Ascending aorta (tissue), 2 donors: Measurements from ENCODE around the gene SMYD1. TPM values are rescaled to one million over a fixed set of nuclear protein-coding genes. Genes with fewer than 3 reads are reported as not detected.

ENCODE experiments used
- DNase-seq, 2 donors: peaks; one replicate each; pipeline ENCODE4 v3.0.0-alpha.2; 2019; ENCODE audit warnings: low spot score in 2 of 2
- H3K27ac ChIP-seq, 2 donors: fragments of 200-600 bp; sonication (generic); one replicate each; pipeline ENCODE4 v1.5.1; 2016 to 2017; ENCODE audit warnings: mild to moderate bottlenecking in 1 of 2
- H3K27me3 ChIP-seq: fragments of 200-600 bp; sonication (generic); one replicate; pipeline ENCODE4 v1.5.1; 2017
- H3K36me3 ChIP-seq, 2 donors: fragments of 200-600 bp; sonication (generic); one replicate each; pipeline ENCODE4 v1.5.1; 2016
- H3K4me1 ChIP-seq, 2 donors: fragments of 200-600 bp; sonication (generic); one replicate each; pipeline ENCODE4 v1.5.1; 2016 to 2017; ENCODE audit warnings: mild to moderate bottlenecking in 1 of 2
- H3K4me3 ChIP-seq, 2 donors: fragments of 200-600 bp; sonication (generic); one replicate each; pipeline ENCODE4 v1.5.1; 2016 to 2017; ENCODE audit warnings: mild to moderate bottlenecking in 1 of 2
- H3K9me3 ChIP-seq, 2 donors: fragments of 200-600 bp; sonication (generic); one replicate each; pipeline ENCODE4 v1.5.1; 2016
- intact Hi-C: fragments of 100-400 bp; cut with DNase I; formaldehyde crosslinking; loops from one replicate; pipeline ENCODE4 v1.15.1; 2023
- total RNA-seq: library from RNA; depleted of rRNA; stranded (reverse); fragments of >200 nt; gene quantifications from one replicate; pipeline ENCODE4 v1.1.0, GENCODE V29; 2016
- TF ChIP-seq, protein P1 (sequence below), 3 experiments: fragments of 200-600 bp in 2 of 3; fragments of 450-650 bp in 1 of 3; sonication (generic) in 2 of 3; IDR thresholded peaks; one replicate each; pipeline ENCODE4 v1.5.1; 2016 to 2019; ENCODE audit warnings: antibody characterized with exemption in 3 of 3, mild to moderate bottlenecking in 1 of 3, moderate library complexity in 1 of 3

The SMYD1 gene
- total RNA-seq, 1 donor from 2014 or later: not detected

DNA sequence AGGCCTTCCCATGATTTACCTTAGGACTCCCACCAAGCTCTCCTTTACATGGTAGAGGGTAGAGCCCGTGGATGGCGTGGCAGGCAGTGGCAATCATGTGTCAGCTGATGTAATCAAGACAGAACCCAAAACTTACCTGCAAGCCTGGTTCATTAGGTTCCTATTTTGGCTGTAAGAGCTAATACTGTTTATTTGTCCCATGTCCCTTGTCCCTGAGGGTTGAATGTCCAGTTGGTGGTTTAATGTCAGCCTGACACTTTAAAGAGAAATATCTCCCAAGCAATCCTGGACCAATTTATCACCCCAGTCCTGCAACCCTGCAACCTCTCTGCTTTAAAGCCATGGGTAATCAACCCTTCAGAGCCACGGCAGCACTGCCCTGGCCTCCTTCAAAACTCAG, 66.2 kb downstream of the SMYD1 start:
- Histone ChIP-seq H3K9me3 (peaks cover 0 to 6% of the 10 kb centered on the region in 2 donors), H3K4me3 (no peak overlapping the region), H3K27ac (no peak overlapping the region), H3K27me3 (no peaks in the 10 kb centered on the region), H3K36me3 (no peaks in the 10 kb centered on the region), H3K4me1 (no peaks in the 10 kb centered on the region)
- DNase-seq: no peak
- TF ChIP-seq, protein P1, sequence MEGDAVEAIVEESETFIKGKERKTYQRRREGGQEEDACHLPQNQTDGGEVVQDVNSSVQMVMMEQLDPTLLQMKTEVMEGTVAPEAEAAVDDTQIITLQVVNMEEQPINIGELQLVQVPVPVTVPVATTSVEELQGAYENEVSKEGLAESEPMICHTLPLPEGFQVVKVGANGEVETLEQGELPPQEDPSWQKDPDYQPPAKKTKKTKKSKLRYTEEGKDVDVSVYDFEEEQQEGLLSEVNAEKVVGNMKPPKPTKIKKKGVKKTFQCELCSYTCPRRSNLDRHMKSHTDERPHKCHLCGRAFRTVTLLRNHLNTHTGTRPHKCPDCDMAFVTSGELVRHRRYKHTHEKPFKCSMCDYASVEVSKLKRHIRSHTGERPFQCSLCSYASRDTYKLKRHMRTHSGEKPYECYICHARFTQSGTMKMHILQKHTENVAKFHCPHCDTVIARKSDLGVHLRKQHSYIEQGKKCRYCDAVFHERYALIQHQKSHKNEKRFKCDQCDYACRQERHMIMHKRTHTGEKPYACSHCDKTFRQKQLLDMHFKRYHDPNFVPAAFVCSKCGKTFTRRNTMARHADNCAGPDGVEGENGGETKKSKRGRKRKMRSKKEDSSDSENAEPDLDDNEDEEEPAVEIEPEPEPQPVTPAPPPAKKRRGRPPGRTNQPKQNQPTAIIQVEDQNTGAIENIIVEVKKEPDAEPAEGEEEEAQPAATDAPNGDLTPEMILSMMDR (IDR thresholded peaks at IDR 0.05): no peak
- intact Hi-C loops: no loop called here

DNA sequence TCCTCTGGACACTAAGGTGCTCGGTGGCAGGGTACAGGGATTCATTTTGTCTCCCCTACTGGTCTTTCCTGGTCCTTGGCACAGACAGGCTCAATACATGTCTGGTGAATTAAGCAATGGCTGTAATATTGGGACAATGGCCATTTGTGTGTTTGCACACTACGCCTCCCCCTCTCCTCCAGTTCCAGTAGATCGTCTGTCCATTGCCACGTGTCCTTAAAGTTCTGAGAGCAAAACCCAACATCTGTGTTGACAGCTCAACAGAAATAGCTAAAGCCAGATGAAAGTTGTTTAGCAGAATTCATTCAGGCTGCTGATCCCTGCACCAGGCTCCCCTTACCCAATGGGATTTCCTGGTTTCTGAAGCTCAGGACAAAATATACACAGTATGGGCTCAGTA, 69.2 kb downstream of the SMYD1 start:
- H3K36me3 ChIP-seq: no peaks in the 10 kb centered on the region
- H3K27ac ChIP-seq: no peak overlapping the region
- TF ChIP-seq, protein P1 (IDR thresholded peaks at IDR 0.05): no peak
- intact Hi-C loops: no loop called here
- no peaks in the 10 kb centered on the region for H3K27me3 ChIP-seq
- no peak overlapping the region for H3K4me3 ChIP-seq
- peaks cover 0 to 8% of the 10 kb centered on the region in 2 donors for H3K9me3 ChIP-seq
- no peaks in the 10 kb centered on the region for H3K4me1 ChIP-seq
- no peak for DNase-seq

DNA sequence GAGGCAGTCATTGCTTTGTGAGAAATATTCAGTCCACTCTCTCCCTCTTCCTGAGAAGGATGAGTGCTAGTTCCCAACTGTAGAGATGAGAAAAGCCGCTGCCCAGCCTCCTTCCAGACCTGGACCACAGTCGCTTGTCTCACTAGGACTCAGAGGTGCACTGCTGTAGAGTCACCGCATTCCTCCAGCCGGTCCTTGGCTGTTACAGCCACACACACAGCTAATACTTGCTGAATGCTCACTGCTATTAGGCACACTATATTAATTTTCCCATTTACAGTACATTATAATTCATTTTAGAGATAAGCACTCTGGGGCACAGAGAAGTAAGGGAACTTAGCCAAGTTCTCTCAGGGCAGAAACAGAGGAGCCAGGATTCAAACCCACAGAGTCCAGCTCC, 70.2 kb downstream of the SMYD1 start:
- no peaks in the 10 kb centered on the region for H3K4me1 ChIP-seq
- H3K36me3 ChIP-seq: no peaks in the 10 kb centered on the region
- no peaks in the 10 kb centered on the region for H3K27me3 ChIP-seq
- intact Hi-C loops: no loop called here
- no peak overlapping the region for H3K4me3 ChIP-seq
- TF ChIP-seq, protein P1 (IDR thresholded peaks at IDR 0.05): no peak
- no peak for DNase-seq
- H3K9me3 ChIP-seq: peaks cover 0 to 18% of the 10 kb centered on the region in 2 donors
- no peak overlapping the region for H3K27ac ChIP-seq

DNA sequence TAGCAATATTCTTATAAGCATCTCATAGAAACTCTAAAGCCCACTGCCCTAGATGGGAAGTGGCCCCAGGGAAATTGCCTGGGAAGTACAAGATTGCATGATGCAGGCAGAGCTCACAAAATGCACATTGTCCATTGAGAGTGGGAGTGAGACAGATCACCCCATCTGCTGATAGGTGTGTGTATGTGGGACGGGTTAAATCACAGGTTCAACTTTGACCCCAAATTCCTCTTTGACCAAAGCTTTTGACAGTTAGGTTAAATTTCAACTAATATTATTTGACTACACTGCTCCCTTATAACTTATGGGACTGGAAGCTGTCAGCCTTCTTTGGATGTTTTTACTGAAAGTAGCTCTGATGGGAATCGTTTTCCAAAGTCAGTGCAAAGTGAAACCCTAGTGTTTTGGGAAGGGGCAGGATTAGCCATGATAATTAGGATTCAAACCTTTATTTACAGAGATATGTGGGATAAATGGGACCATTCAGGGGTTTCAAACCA, 71.6 kb downstream of the SMYD1 start:
- Histone ChIP-seq H3K9me3 (peaks cover 0 to 18% of the 10 kb centered on the region in 2 donors), H3K4me3 (no peak overlapping the region), H3K36me3 (no peaks in the 10 kb centered on the region), H3K4me1 (no peaks in the 10 kb centered on the region), H3K27me3 (no peaks in the 10 kb centered on the region), H3K27ac (no peak overlapping the region)
- intact Hi-C loops: no loop called here
- TF ChIP-seq, protein P1 (IDR thresholded peaks at IDR 0.05): no peak
- no peak for DNase-seq

DNA sequence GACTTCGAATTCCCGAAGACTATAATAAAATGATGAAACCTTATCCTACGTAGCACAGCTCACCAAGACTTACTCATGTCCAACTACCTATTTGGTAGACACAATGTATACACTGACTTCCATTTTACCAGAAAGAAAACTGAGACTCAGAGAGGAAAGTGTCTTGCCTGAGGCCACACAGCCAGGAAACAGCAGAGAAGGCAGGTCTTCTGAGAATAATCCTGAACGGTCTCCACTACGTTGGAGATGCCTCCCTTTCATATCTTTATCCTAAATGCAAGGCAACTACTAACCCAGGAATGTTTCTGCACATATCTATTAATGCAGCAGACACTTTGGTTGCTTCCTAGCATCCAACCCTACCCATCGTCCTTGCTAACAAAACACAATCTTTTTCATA, 72.2 kb downstream of the SMYD1 start:
- no peaks in the 10 kb centered on the region for H3K4me1 ChIP-seq
- no peak for DNase-seq
- peaks cover 0 to 18% of the 10 kb centered on the region in 2 donors for H3K9me3 ChIP-seq
- intact Hi-C loops: no loop called here
- H3K36me3 ChIP-seq: no peaks in the 10 kb centered on the region
- no peaks in the 10 kb centered on the region for H3K27me3 ChIP-seq
- TF ChIP-seq, protein P1 (IDR thresholded peaks at IDR 0.05): no peak
- H3K27ac ChIP-seq: no peak overlapping the region
- H3K4me3 ChIP-seq: no peak overlapping the region

DNA sequence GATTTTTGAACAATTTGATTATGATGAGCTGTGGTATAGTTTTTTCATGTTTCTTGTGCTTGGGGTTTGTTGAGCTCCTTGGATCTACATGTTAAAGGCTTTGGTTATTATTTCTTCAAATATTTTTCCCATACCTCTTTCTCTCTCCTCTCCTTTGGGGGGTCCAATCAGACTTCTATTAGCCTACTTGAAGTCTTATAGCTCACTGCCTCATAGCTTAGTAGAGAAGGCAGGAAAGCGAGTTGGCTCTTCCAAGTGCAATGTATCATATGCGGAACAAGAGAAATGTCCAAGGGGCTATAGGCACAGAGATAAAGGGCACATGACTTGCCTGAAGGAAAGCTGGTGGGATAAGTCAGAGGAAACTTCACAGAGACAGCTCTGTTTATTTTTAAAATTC, 74.3 kb downstream of the SMYD1 start:
- Histone ChIP-seq H3K36me3 (no peaks in the 10 kb centered on the region), H3K27me3 (no peaks in the 10 kb centered on the region), H3K27ac (no peak overlapping the region), H3K4me1 (no peaks in the 10 kb centered on the region), H3K4me3 (no peak overlapping the region), H3K9me3 (peaks cover 0 to 18% of the 10 kb centered on the region in 2 donors)
- intact Hi-C loops: no loop called here
- no peak for DNase-seq
- TF ChIP-seq, protein P1 (IDR thresholded peaks at IDR 0.05): no peak
